ENCODE results near the gene DCHS2.

The DCHS2 gene

GRCh38 chr4:154527308-154527707 is 35.7 kb upstream of the DCHS2 start:
- TF ChIP-seq POLR2AphosphoS5 (IDR thresholded peaks at IDR 0.05; ENCODE audit: low read depth, low read length) (no peak), SIN3A (IDR thresholded peaks at IDR 0.05; ENCODE audit: borderline replicate concordance, insufficient read depth, low read length) (no peak), TAF1 (IDR thresholded peaks at IDR 0.05; ENCODE audit: borderline replicate concordance, insufficient read depth, low read length) (no peak), REST (IDR thresholded peaks at IDR 0.05; ENCODE audit: insufficient read depth in 1 of 2, low read depth in 2 of 2, low read length in 2 of 2) (no peak), FOXP2 (optimal IDR thresholded peaks at IDR 0.05; ENCODE audit: borderline replicate concordance, extremely low read depth, extremely low read length, insufficient read depth) (no peak)

GRCh38 chr4:154526151-154526550 is 34.6 kb upstream of the DCHS2 start:
- TF ChIP-seq TAF1 (IDR thresholded peaks at IDR 0.05; ENCODE audit: borderline replicate concordance, insufficient read depth, low read length) = no peak
- no peak for TF ChIP-seq REST (IDR thresholded peaks at IDR 0.05; ENCODE audit: insufficient read depth in 1 of 2, low read depth in 2 of 2, low read length in 2 of 2)
- TF ChIP-seq FOXP2 (optimal IDR thresholded peaks at IDR 0.05; ENCODE audit: borderline replicate concordance, extremely low read depth, extremely low read length, insufficient read depth) = no peak
- no peak for TF ChIP-seq SIN3A (IDR thresholded peaks at IDR 0.05; ENCODE audit: borderline replicate concordance, insufficient read depth, low read length)
- no peak for TF ChIP-seq POLR2AphosphoS5 (IDR thresholded peaks at IDR 0.05; ENCODE audit: low read depth, low read length)

GRCh38 chr4:154521607-154522006 is 30.0 kb upstream of the DCHS2 start:
- no peak for TF ChIP-seq TAF1 (IDR thresholded peaks at IDR 0.05; ENCODE audit: borderline replicate concordance, insufficient read depth, low read length)
- no peak for TF ChIP-seq POLR2AphosphoS5 (IDR thresholded peaks at IDR 0.05; ENCODE audit: low read depth, low read length)
- no peak for TF ChIP-seq REST (IDR thresholded peaks at IDR 0.05; ENCODE audit: insufficient read depth in 1 of 2, low read depth in 2 of 2, low read length in 2 of 2)
- no peak for TF ChIP-seq SIN3A (IDR thresholded peaks at IDR 0.05; ENCODE audit: borderline replicate concordance, insufficient read depth, low read length)
- TF ChIP-seq FOXP2 (optimal IDR thresholded peaks at IDR 0.05; ENCODE audit: borderline replicate concordance, extremely low read depth, extremely low read length, insufficient read depth) = no peak

GRCh38 chr4:154519214-154519613 is 27.6 kb upstream of the DCHS2 start:
- TF ChIP-seq POLR2AphosphoS5 (IDR thresholded peaks at IDR 0.05; ENCODE audit: low read depth, low read length) (no peak), FOXP2 (optimal IDR thresholded peaks at IDR 0.05; ENCODE audit: borderline replicate concordance, extremely low read depth, extremely low read length, insufficient read depth) (no peak), REST (IDR thresholded peaks at IDR 0.05; ENCODE audit: insufficient read depth in 1 of 2, low read depth in 2 of 2, low read length in 2 of 2) (no peak), SIN3A (IDR thresholded peaks at IDR 0.05; ENCODE audit: borderline replicate concordance, insufficient read depth, low read length) (no peak), TAF1 (IDR thresholded peaks at IDR 0.05; ENCODE audit: borderline replicate concordance, insufficient read depth, low read length) (no peak)

GRCh38 chr4:154517591-154517990 is 26.0 kb upstream of the DCHS2 start:
- no peak for TF ChIP-seq POLR2AphosphoS5 (IDR thresholded peaks at IDR 0.05; ENCODE audit: low read depth, low read length)
- no peak for TF ChIP-seq FOXP2 (optimal IDR thresholded peaks at IDR 0.05; ENCODE audit: borderline replicate concordance, extremely low read depth, extremely low read length, insufficient read depth)
- TF ChIP-seq SIN3A (IDR thresholded peaks at IDR 0.05; ENCODE audit: borderline replicate concordance, insufficient read depth, low read length) = no peak
- no peak for TF ChIP-seq TAF1 (IDR thresholded peaks at IDR 0.05; ENCODE audit: borderline replicate concordance, insufficient read depth, low read length)
- no peak for TF ChIP-seq REST (IDR thresholded peaks at IDR 0.05; ENCODE audit: insufficient read depth in 1 of 2, low read depth in 2 of 2, low read length in 2 of 2)
